GM19452 (cell line): ENCODE data around the gene CHST10.
A peak's percentile ranks its signal among the peaks of the same experiment; 100 is the strongest.

Experiments
- ATAC-seq: cut with Tn5 transposase; IDR thresholded peaks from one replicate; pipeline ENCODE4 v1.9.1; 2021; ENCODE audit not compliant: unreplicated experiment

The CHST10 gene

DNA sequence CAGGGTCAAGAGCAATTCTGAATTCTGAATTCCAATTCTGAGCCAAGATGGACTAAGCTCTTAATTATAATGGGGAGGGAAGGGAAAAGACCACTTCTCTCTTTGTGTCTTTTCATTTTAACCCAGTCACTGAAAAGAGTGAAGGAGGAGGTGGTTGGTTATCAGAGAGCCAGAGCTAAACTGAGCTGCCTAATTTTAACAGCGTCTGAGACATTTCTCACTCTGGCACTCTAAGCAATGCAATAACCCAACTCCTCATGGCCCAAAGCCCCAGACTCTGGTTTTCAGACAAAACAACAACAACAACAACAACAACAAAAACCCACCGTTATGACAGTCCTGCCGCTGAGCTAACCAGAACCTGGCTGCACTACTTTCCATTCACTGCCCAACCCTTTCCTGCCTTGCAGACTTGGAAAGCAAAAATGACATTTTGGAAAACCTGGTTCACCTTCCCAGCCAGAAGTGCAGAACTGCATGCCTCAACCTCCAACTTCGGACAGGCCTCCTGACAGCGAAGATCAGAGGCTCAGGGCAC is 1.0 kb downstream of the CHST10 start:
- ATAC-seq = peak; percentile 7

- ATAC-seq = no peak
These were observed 3.9 kb downstream of the CHST10 start for GRCh38 chr2:100413571-100413970.

DNA sequence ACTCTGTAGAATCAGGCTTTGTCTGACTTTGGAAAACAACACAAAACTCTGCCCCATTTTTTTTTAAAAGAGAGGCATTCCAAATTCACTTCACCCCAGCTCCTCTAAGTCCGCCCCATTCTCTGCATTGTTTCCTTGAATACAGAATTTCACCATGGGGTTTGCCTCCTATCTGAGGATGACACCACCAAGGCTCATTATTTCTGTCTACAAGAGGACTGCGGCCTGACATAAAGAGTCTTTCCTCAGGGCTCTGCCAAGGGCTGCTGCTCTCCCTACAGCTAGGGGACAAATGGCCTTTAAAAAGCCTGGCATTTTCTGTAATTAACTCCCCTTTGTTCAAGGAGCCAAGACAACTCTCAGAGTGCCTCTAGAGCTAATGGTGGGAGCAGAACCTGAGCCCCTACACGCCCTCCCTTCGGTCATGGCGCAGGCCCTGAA is 4.6 kb downstream of the CHST10 start:
- ATAC-seq = no peak

DNA sequence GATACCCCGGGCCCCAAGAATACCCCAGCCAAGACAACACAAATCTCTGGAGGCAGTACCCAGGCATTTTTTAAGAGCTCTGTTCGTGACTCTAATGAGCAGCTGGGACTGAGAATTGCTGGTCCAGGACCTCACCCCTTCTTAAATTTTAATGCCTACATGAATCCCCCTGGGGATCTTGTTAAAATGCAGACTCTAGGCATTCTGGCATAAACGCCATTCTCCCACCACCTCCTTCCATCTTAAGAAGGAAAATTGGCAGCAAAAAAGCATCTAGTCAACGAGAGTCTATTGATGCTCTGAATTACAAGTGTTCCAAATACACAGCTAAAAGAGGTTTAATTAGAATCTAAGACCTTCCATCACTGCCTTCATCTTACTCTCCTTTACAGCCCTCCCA is 5.0 kb downstream of the CHST10 start:
- no peak for ATAC-seq

DNA sequence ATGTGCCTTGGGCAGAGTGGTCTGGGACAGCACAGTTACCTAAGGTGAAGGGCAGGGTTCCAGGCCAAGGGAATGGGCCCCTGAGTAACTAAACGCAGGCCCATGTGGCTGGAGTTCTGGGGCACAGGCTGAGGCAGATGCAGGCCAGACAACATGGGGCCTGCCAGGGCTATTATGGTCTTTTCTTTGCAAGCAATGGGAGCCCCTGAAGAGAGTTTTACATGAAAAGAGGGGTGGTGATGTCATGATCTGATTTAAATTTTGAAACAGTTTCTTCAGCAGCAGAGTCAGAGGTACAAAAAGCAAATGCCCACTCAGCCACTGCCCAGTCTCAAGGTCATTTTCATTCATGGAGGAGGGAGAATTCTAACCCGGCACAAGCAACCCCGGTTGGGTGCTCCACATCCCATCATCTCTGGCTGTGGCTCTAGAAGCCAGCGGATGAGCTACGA is 5.6 kb downstream of the CHST10 start:
- ATAC-seq = no peak

- no peak for ATAC-seq
These were observed 7.4 kb downstream of the CHST10 start for GRCh38 chr2:100409975-100410647.

DNA sequence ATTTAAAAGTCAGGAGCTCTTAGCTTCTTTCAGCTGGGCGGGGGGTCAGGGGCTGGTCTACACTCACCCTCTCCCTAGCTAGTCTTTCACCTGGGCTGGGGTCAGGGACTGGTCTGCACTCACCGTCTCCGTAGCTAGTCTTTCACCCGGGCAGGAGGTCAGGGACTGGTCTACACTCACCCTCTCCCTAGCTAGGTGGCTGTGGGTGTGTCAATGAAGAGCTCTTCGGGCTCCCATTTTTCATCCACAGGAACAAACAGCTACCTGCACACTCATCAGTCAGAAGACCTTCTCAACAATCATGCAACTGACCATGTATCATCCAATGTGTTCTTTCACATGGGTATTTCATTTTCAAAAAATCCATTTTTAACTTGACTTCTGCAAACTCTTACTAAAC is 8.0 kb downstream of the CHST10 start:
- no peak for ATAC-seq

- ATAC-seq = no peak
These were observed 8.5 kb downstream of the CHST10 start for GRCh38 chr2:100408941-100409340.

GRCh38 chr2:100408104-100408503 is 9.4 kb downstream of the CHST10 start:
- no peak for ATAC-seq

DNA sequence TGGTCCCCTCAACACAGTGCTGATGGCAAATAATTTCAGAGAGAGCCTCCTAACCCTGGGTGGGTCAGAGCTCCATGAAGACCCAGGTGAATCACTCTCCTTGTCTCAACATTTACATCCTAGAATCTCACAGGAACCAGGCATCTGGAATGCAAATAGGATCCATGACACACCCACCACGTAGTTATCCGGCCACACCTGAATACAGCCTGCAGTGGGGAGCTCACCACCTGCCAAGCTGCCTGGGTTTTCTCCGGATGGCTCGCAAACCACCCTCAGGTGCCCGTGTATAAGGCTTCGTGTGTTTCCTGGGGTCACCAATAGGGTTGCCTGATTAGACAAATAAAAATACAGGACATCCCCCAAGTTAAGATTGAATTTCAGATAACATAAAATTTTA is 9.9 kb downstream of the CHST10 start:
- no peak for ATAC-seq

GRCh38 chr2:100407073-100407472 is 10.4 kb downstream of the CHST10 start:
- ATAC-seq = no peak

- ATAC-seq = no peak
These were observed 11.4 kb downstream of the CHST10 start for GRCh38 chr2:100406120-100406508.

DNA sequence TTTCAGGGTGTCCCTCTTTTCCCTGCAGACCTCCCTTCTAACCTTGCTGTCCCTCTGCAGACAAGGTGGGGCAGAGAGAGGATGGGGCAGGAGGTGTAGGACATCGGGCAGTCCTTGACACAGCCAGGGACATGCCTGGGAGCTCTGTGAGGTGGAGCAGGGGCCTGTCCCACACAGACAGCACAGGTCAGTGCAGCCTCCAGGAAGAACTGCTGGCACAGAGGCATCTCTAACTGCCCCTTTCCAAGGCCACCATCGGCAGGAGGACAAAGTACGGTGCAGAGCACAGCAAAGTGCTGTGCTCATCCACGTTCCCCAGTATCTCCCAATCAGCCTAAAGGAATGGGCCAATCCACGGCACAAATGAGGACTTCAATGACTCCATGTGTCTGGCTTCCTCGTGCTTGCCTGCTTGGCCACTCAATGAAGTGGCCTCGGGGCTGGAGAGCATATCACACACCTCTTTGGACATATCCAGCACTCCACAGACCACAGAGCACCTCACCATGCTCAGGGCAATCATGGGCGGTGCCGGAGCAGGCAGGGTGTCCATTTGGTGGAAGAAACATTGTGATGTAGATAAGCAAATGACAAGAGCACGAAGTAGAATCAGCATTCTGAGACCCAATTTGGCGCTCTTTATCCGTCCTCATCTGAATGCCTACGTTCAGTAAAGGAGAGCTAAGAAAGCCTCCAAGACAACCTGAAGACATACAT is 11.9 kb downstream of the CHST10 start:
- ATAC-seq = no peak

DNA sequence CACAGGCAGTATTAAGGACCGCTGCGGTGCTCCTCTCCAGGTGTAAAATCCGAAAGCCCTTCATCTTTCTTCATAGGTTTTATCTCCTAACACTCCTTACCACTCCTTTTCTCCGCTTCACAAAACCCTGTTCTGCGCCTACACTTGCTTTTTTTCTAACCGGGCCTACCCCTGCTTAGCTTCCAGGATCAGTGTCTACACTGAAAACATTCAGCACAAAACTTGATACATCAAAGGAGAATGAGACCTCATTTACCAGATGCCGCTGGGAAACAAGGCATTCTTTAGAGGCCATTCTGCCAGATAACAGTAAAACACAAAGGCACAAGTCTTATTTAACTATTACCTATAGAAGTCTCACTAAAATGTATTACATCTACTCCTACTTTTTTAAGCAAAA is 13.1 kb downstream of the CHST10 start:
- no peak for ATAC-seq

DNA sequence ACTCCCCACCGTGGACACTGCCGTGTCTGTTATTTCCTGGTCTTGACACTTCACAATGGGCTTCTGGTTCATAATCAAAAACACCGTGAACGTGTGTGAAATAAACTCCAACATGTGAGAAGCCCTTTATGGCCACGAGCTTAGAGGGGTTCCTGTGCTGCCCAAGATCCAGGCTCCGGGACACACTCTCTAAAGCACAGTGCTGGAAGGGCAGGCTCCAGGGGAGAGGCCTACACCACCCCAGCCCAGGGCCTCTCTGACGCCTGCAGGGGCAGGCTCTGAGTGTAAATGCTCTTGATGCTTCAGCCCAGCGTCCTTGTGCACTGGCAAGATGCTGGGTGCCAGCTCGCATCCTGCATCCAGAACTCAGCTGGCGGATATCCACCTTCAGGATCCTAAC is 13.7 kb downstream of the CHST10 start:
- no peak for ATAC-seq

DNA sequence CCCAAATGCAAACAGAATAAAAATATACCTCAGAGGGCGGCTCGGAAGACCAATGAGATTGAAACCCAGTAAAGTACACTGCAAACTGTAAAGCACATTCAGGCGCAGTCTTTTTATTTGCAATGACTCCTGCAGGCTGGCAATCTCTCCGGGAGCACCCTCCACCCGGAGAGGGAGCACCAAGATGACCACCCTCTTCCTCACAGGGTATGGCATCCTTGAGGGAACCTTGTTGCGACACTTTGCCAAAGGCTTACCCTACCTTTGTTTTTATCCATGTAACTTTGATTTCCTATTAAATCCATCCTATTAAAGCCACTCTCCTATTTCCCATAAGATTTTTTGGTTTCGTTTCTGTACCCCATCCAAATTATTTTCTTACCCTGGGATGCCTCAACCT is 16.2 kb downstream of the CHST10 start:
- ATAC-seq = no peak

- no peak for ATAC-seq
These were observed 17.8 kb downstream of the CHST10 start for GRCh38 chr2:100399714-100400113.

DNA sequence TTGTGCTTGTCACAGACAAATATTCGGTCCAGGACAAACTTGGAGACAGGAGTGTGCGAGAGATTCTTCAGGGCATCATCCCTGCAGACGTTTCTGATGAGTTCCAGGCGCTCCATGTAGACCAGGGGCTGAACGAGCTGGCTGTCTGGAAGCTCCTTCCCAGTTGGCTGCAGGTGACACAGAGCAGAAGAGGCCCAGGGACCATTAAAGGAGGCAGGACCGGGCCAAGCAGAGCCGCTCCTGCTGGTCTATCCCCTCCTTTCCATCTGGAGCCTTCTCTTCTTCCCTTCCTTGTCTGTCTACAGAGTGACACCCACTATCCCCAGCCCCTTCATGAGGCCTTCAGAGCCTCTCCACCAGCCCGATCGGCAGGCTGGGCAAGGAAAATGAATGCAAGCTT is 19.5 kb downstream of the CHST10 start:
- ATAC-seq = no peak

DNA sequence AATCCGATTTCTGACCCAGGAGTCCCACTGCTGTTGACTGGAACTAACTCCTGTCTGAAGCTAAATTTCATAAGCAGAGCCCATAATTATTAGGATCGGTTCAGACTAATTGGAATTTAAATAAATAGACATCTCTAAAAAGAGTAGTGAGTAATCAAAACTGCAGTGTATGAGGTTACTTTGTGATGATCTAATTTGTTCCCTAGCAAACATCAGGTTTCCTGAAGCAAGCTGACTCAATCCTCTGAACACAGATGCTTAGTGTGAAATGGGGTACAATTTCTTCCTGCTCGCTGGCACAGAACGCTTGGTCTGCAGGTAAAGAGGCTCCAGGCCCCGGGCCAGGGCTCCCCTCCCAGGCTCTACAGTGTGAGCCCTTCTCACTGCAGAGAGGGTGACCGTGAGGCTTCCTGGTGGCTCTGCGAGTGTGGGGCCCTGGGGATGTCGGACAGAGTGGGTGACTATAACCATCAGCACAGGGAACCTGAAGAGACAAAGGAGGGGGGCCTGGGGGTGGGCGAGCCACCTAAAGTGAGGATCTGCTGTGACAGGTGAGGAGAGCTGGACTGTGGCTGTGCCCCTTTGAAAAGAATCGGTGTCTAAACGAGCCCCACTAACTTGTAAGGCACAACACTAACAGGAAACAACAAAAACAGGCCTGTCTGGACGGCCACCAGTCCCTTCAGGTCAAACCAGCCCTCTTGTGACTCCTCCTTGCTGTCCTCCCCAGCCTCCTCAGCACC is 20.2 kb downstream of the CHST10 start:
- ATAC-seq = no peak

- ATAC-seq = no peak
These were observed 21.0 kb downstream of the CHST10 start for GRCh38 chr2:100396483-100396882.

- ATAC-seq = no peak
These were observed 21.7 kb downstream of the CHST10 start for GRCh38 chr2:100395532-100396350.
